ENCODE data around the gene TOX2. TPM values are rescaled to one million over a fixed set of nuclear protein-coding genes. Genes with fewer than 3 reads are reported as not detected.

Gene TOX2
- total RNA-seq, 1 experiment from 2014 or later: 1.6 TPM

DNA sequence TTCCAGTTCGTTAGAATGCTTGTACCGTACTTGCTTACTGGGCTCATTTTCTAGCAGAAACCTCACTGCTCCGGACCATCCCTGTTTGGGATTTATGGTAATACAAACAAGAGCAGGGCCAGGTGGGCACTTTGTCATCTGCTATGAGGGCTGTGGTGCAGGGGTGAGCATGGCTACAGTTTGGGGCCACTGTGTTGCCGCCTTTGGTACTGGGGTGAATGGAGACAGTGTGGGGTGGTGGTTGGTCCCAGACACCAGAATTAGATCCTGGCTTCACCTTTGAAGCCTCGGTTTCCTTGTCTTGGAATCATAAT, 95.0 kb downstream of the TOX2 start:
- no peaks in the 10 kb centered on the region for H3K27me3 ChIP-seq (ENCODE audit: control insufficient read depth, insufficient read depth, low read length)
- DNase-seq: no peak
- no peaks in the 10 kb centered on the region for H3K36me3 ChIP-seq (replicated peaks; ENCODE audit: control insufficient read depth, insufficient read depth, low read length)
- no peak overlapping the region for H3K4me3 ChIP-seq (ENCODE audit: insufficient read depth, low read depth, low read length)

- H3K36me3 ChIP-seq (replicated peaks; ENCODE audit: control insufficient read depth, insufficient read depth, low read length): no peaks in the 10 kb centered on the region
- no peaks in the 10 kb centered on the region for H3K27me3 ChIP-seq (ENCODE audit: control insufficient read depth, insufficient read depth, low read length)
- DNase-seq: no peak
- H3K4me3 ChIP-seq (ENCODE audit: insufficient read depth, low read depth, low read length): no peak overlapping the region
Observed at GRCh38 chr20:44010162-44010704, 95.6 kb downstream of the TOX2 start.

GRCh38 chr20:44011251-44011940, 96.7 kb downstream of the TOX2 start:
- no peak overlapping the region for H3K4me3 ChIP-seq (ENCODE audit: insufficient read depth, low read depth, low read length)
- DNase-seq: no peak
- no peaks in the 10 kb centered on the region for H3K36me3 ChIP-seq (replicated peaks; ENCODE audit: control insufficient read depth, insufficient read depth, low read length)
- no peaks in the 10 kb centered on the region for H3K27me3 ChIP-seq (ENCODE audit: control insufficient read depth, insufficient read depth, low read length)

GRCh38 chr20:44012466-44013226, 98.0 kb downstream of the TOX2 start:
- Histone ChIP-seq H3K36me3 (replicated peaks; ENCODE audit: control insufficient read depth, insufficient read depth, low read length) (no peaks in the 10 kb centered on the region), H3K27me3 (ENCODE audit: control insufficient read depth, insufficient read depth, low read length) (no peaks in the 10 kb centered on the region), H3K4me3 (ENCODE audit: insufficient read depth, low read depth, low read length) (no peak overlapping the region)
- DNase-seq: no peak

DNA sequence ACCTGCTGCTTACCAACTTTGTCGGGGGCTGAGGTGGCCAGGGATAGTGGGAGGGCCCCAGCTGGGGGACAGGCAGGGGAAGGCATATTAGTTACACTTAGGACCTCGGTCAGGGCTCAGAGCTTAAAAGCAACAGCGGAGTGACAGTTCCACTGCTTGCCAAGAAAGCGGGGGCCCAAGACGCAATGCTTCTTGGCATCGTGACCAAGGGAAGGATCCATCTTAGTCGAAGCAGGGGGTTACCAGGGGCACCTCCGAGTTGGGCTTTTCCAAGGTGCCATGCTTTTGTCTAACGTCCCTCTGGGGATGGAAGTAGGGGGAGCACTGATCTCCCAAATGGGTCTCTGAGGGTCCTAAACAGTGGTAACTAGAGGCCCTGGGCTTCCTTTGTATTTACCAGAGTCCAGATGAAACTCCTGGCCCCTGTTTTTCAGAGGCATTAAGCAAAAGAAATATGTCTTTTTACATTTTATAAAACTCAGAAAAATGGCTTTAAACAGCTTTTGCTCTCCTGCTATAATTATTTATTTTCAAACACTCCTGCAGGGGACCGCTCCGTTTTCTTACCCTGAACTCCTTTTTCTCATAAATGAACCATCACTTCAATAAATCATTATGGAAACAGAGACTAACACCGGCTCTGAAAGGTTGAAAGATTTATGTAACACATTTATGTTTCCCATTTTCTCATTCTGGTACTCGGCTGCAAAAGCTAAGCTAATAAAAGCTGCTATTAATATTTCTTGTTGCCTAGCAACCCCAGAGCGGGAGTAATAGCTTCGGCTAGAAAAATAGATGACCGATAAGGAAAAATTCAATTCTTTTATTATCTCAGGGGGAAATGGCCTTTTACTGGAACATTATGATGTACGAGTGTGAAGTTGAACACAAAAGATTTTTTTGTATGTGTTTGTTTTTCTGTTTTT, 100.4 kb downstream of the TOX2 start:
- Histone ChIP-seq H3K36me3 (replicated peaks; ENCODE audit: control insufficient read depth, insufficient read depth, low read length) (no peaks in the 10 kb centered on the region), H3K27me3 (ENCODE audit: control insufficient read depth, insufficient read depth, low read length) (no peaks in the 10 kb centered on the region), H3K4me3 (ENCODE audit: insufficient read depth, low read depth, low read length) (no peak overlapping the region)
- DNase-seq: no peak

GRCh38 chr20:44015733-44016103, 101.1 kb downstream of the TOX2 start:
- no peaks in the 10 kb centered on the region for H3K27me3 ChIP-seq (ENCODE audit: control insufficient read depth, insufficient read depth, low read length)
- H3K36me3 ChIP-seq (replicated peaks; ENCODE audit: control insufficient read depth, insufficient read depth, low read length): no peaks in the 10 kb centered on the region
- DNase-seq: no peak
- no peak overlapping the region for H3K4me3 ChIP-seq (ENCODE audit: insufficient read depth, low read depth, low read length)

DNA sequence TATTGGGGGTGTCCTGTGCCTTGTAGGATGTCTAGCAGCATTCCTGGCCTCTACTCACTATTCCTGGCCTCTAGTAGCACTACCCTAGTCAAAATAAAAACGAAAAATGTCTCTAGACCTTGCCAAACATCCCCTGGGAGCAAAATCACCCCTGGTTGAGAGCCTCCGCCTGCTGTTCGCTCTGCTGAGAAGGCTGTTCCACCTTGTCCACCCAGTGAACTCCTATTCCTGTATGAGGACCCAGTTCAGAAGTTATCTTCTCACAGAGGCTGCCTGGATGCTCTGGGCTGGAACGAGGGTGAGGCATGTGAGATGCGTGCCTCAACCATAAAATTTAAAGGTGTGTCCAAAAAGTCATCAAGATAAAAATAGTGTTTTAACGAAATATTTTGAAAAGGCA, 101.9 kb downstream of the TOX2 start:
- no peak for DNase-seq
- no peaks in the 10 kb centered on the region for H3K27me3 ChIP-seq (ENCODE audit: control insufficient read depth, insufficient read depth, low read length)
- no peak overlapping the region for H3K4me3 ChIP-seq (ENCODE audit: insufficient read depth, low read depth, low read length)
- no peaks in the 10 kb centered on the region for H3K36me3 ChIP-seq (replicated peaks; ENCODE audit: control insufficient read depth, insufficient read depth, low read length)

GRCh38 chr20:44017211-44017610, 102.6 kb downstream of the TOX2 start:
- H3K4me3 ChIP-seq (ENCODE audit: insufficient read depth, low read depth, low read length): no peak overlapping the region
- H3K36me3 ChIP-seq (replicated peaks; ENCODE audit: control insufficient read depth, insufficient read depth, low read length): no peaks in the 10 kb centered on the region
- H3K27me3 ChIP-seq (ENCODE audit: control insufficient read depth, insufficient read depth, low read length): no peaks in the 10 kb centered on the region
- no peak for DNase-seq

DNA sequence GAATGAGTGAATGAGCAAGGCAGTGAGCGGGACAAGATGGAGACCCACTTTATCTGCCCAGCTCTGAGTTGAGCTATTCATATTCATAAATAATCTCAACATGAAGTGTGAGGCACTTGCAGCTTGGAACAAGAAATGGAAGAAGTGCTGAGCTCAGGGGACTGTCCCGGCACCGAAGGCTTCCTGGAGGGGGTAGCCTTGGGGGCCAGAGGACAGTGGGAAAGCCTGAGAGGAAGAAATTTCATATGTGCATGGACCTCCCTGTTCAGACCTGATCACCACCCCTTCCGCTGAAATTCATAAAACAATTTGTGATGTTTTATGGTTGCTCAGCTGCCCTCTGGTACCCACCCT, 103.2 kb downstream of the TOX2 start:
- DNase-seq: no peak
- Histone ChIP-seq H3K36me3 (replicated peaks; ENCODE audit: control insufficient read depth, insufficient read depth, low read length) (no peaks in the 10 kb centered on the region), H3K27me3 (ENCODE audit: control insufficient read depth, insufficient read depth, low read length) (no peaks in the 10 kb centered on the region), H3K4me3 (ENCODE audit: insufficient read depth, low read depth, low read length) (no peak overlapping the region)

DNA sequence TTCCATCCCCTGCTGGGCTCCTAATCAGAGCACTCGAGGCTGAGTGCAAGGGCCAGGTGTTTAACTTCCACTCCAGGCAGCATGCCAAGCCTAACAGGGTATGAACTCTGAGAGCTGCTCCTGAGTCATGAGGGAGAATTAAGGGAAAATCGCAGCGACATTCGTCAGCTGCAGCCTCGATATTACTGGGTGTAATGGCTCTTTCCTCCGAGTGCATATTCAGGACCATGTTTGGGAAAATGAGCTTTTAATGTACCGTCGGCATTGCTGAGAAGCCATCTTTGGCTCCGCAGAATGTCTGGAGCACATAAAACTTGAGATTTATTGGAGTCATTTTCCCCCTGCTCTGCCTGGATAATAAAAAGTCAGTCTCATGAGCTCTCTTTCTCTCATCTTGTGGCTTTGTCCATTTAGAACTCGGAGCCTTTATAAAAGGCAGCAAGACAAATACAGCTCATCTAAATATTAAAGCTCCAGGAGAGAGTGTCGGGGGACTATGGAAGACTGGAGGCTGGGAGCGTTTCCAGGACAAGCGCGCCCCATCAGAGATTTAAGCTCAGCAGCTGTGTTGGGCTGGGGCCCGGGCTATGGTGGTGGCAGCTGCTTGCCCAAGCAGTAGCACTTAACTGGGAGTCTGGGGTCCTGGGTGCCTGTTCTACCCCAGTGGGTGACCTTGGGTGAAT, 103.7 kb downstream of the TOX2 start:
- no peak for DNase-seq
- no peaks in the 10 kb centered on the region for H3K27me3 ChIP-seq (ENCODE audit: control insufficient read depth, insufficient read depth, low read length)
- no peak overlapping the region for H3K4me3 ChIP-seq (ENCODE audit: insufficient read depth, low read depth, low read length)
- no peaks in the 10 kb centered on the region for H3K36me3 ChIP-seq (replicated peaks; ENCODE audit: control insufficient read depth, insufficient read depth, low read length)

DNA sequence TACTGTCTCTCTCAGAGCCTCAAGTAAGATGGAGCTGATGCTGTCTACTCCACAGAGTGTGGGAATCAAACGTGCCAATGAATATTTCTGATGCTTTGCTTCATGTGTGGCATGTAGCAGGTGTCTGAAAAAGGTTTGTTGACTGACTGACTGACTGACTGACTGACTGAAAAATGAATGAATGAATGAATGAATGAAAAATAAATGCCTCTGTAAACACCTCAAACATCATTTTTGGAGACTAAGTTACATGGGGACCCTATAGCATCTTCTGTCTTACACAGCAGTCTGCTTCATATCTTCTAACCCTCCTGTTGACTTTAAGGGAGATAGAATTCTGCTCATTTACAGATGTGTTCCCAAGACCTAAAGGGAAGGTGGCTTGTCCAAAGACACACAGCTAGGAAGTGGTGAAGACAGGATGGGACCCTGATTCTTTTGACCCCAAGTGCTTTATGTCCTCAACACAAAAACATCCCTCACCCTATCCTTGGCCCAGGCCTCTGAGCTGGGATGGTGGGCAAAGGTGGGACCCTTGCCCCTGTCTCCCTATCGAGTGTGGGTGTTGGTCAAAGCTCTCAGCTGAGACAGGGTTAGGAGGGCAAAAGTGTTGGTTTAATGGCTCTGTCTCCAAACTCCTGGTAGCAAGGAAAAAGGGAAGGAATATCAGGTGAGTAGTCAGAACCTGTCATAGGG, 104.4 kb downstream of the TOX2 start:
- no peak for DNase-seq
- no peak overlapping the region for H3K4me3 ChIP-seq (ENCODE audit: insufficient read depth, low read depth, low read length)

GRCh38 chr20:44019638-44020335, 105.1 kb downstream of the TOX2 start:
- Histone ChIP-seq H3K27me3 (ENCODE audit: control insufficient read depth, insufficient read depth, low read length) (no peaks in the 10 kb centered on the region), H3K36me3 (replicated peaks; ENCODE audit: control insufficient read depth, insufficient read depth, low read length) (no peaks in the 10 kb centered on the region), H3K4me3 (ENCODE audit: insufficient read depth, low read depth, low read length) (no peak overlapping the region)
- no peak for DNase-seq

More for the DNA sequence above, 104.4 kb downstream of the TOX2 start:
- H3K36me3 ChIP-seq (replicated peaks; ENCODE audit: control insufficient read depth, insufficient read depth, low read length): no peaks in the 10 kb centered on the region
- no peaks in the 10 kb centered on the region for H3K27me3 ChIP-seq (ENCODE audit: control insufficient read depth, insufficient read depth, low read length)

DNA sequence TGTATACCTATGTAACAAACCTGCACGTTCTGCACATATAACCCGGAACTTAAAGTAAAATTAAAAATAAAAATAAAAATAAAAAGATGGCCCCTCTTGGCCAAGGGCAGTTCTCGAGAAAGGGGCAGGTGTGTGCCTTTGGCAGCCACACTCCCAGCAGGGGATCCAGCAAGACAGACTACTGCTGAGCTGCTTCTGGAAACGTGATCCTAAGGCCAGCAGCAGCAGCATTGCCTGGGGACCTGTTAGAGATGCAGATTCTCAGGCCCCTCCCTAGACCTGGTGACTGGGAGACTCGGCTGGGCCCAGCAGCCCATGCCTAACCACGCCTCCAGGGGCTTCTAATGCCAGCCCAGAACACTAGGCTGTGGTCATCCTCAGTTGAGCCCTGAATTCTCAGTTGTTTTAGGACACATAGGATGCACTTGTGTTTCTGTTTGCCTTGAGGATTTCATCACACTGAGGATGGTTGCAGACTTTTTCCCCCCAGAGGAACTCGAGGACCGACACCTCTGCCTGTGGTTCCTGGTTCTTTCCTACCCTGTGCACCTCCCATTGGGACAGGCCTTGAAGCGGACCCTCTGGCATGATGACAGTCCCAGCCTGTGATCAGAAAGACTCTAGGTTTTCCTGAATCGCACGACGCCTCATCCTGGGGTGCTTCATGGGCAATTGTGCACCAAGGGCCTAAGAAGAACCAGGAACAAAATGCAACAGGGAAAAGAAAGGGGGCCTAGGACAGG, 105.9 kb downstream of the TOX2 start:
- H3K36me3 ChIP-seq (replicated peaks; ENCODE audit: control insufficient read depth, insufficient read depth, low read length): no peaks in the 10 kb centered on the region
- DNase-seq: peak; percentile 29

More for the DNA sequence above, 105.9 kb downstream of the TOX2 start:
- no peak overlapping the region for H3K4me3 ChIP-seq (ENCODE audit: insufficient read depth, low read depth, low read length)
- H3K27me3 ChIP-seq (ENCODE audit: control insufficient read depth, insufficient read depth, low read length): no peaks in the 10 kb centered on the region

Measured in H7 (cell line).